Loucy (cell line): ENCODE data around the gene OR10A3.

ENCODE experiments used
- H2AFZ ChIP-seq: fragments of 200-600 bp; sonication (generic); 2 replicates; pipeline ENCODE4 v1.6.0; 2016; ENCODE audit warnings: antibody characterized with exemption, mild to moderate bottlenecking, low read length, moderate library complexity
- H3F3A ChIP-seq: fragments of 200-600 bp; 2 replicates; pipeline ENCODE4 v1.6.0; 2016; ENCODE audit warnings: antibody characterized with exemption, low read depth, mild to moderate bottlenecking
- H3K27me3 ChIP-seq: fragments of 200-600 bp; sonication (generic); 2 replicates; pipeline ENCODE4 v1.6.1; 2014; ENCODE audit warnings: low read length, mild to moderate bottlenecking; ENCODE audit not compliant: insufficient read depth, poor library complexity, severe bottlenecking
- H3K36me3 ChIP-seq: fragments of 200-600 bp; sonication (generic); 2 replicates; pipeline ENCODE4 v1.6.1; 2016; ENCODE audit warnings: low read length; ENCODE audit not compliant: insufficient read depth
- H3K4me1 ChIP-seq: fragments of 200-600 bp; sonication (generic); 2 replicates; pipeline ENCODE4 v1.5.1; 2014; ENCODE audit warnings: low read length, mild to moderate bottlenecking; ENCODE audit not compliant: insufficient read depth, poor library complexity, severe bottlenecking
- H3K4me2 ChIP-seq: fragments of 200-600 bp; sonication (generic); 2 replicates; pipeline ENCODE4 v1.6.0; 2014; ENCODE audit warnings: antibody characterized with exemption, low read length, low read depth, mild to moderate bottlenecking; ENCODE audit not compliant: poor library complexity, severe bottlenecking
- H3K4me3 ChIP-seq: fragments of 200-600 bp; sonication (generic); 2 replicates; pipeline ENCODE4 v1.5.1; 2014; ENCODE audit warnings: low read length, mild to moderate bottlenecking, mixed read lengths; ENCODE audit not compliant: poor library complexity, severe bottlenecking
- H3K79me2 ChIP-seq: fragments of 200-600 bp; sonication (generic); 2 replicates; pipeline ENCODE4 v1.6.1; 2014; ENCODE audit warnings: low read length; ENCODE audit not compliant: insufficient read depth
- H3K9ac ChIP-seq: fragments of 200-600 bp; sonication (generic); 2 replicates; pipeline ENCODE4 v1.6.0; 2014; ENCODE audit warnings: mild to moderate bottlenecking, low read depth, low read length, moderate library complexity; ENCODE audit not compliant: poor library complexity, severe bottlenecking
- H3K9me2 ChIP-seq: fragments of 200-600 bp; sonication (generic); replicated peaks from 2 replicates; pipeline ENCODE4 v1.6.1; 2016; ENCODE audit warnings: low read depth, low read length, mixed read lengths
- H3K9me3 ChIP-seq: fragments of 200-600 bp; sonication (generic); 2 replicates; pipeline ENCODE4 v1.6.1; 2014; ENCODE audit warnings: mild to moderate bottlenecking, antibody characterized with exemption, low read length, low read depth; ENCODE audit not compliant: insufficient read depth
- H4K20me1 ChIP-seq: fragments of 200-600 bp; sonication (generic); 2 replicates; pipeline ENCODE4 v1.6.0; 2014; ENCODE audit warnings: antibody characterized with exemption, low read length, mild to moderate bottlenecking; ENCODE audit not compliant: insufficient read depth, poor library complexity, severe bottlenecking
- EZH2phosphoT487 ChIP-seq: fragments of 200-600 bp; IDR thresholded peaks from 2 replicates; pipeline ENCODE4 v1.6.1; 2018; ENCODE audit warnings: antibody characterized with exemption, mild to moderate bottlenecking, moderate library complexity, borderline replicate concordance
- TF ChIP-seq, protein P1 (sequence below): fragments of 200-600 bp; sonication (generic); conservative IDR thresholded peaks from 2 replicates; pipeline ENCODE4 v1.5.1; 2014; ENCODE audit warnings: mild to moderate bottlenecking, antibody characterized with exemption, low read length

OR10A3 gene

DNA sequence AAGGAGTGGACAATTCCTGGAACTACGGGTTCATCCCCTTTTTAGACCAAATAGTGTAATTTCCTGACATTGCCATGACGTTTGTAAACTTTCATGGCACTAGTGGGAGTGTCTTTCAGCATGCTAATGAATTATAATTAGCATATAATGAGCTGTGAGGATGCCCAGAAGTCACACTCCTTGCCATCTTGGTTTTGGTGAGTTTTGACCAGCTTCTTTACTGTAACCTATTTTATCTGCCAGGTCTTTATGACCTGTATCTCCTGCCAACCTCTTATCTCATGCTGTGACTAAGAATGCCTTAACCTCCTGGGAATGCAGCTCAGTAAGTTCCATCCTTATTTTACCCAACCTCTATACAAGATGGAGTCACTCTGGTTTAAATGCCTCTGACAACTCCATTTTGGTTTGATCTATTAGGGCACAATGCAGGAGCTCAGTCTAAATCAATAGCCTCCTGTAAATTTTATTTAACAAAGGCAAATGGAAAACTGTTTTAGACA lies 31.2 kb downstream of the OR10A3 start:
- Histone ChIP-seq H2AFZ (no peak overlapping the region), H3K9me2 (no peaks in the 10 kb centered on the region), H3F3A (no peaks in the 10 kb centered on the region)

DNA sequence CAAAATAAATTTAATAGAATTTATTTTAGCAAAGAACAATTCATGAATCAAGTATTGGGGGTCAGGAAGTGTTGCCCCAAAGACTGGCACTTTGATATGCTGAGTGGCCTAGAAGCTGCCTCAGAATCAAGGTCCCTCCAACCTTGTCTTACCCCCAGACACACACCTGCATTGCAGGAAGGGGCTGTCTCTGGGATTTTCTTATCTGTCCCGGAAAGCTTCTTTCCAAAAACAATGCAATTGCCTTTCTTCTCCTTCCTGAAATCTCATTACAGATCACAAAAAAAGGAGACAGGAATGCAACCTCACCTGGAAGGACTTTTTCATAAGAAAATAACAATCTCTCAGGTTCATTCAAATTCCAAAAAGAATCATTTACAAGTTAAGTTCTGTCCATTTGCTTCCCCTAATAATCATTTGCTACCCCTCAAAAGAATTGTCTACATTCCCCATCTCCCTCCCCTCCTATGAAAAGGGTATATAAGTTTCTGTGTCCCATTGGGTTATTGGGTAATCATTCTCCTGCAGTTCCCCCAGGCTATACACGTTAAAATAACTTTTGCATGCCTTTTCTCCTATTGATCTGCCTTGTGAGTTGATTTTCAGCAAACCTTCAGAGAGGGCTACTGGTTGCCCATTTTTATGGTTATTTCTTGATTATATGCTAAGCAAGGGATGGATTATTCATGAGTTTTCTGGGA lies 31.8 kb downstream of the OR10A3 start:
- no peak overlapping the region for H3K4me3 ChIP-seq
- H3F3A ChIP-seq: no peaks in the 10 kb centered on the region
- no peaks in the 10 kb centered on the region for H3K9me3 ChIP-seq
- no peak overlapping the region for H3K4me2 ChIP-seq
- H2AFZ ChIP-seq: no peak overlapping the region
- no peaks in the 10 kb centered on the region for H3K79me2 ChIP-seq
- TF ChIP-seq EZH2phosphoT487: no peak
- TF ChIP-seq, protein P1, sequence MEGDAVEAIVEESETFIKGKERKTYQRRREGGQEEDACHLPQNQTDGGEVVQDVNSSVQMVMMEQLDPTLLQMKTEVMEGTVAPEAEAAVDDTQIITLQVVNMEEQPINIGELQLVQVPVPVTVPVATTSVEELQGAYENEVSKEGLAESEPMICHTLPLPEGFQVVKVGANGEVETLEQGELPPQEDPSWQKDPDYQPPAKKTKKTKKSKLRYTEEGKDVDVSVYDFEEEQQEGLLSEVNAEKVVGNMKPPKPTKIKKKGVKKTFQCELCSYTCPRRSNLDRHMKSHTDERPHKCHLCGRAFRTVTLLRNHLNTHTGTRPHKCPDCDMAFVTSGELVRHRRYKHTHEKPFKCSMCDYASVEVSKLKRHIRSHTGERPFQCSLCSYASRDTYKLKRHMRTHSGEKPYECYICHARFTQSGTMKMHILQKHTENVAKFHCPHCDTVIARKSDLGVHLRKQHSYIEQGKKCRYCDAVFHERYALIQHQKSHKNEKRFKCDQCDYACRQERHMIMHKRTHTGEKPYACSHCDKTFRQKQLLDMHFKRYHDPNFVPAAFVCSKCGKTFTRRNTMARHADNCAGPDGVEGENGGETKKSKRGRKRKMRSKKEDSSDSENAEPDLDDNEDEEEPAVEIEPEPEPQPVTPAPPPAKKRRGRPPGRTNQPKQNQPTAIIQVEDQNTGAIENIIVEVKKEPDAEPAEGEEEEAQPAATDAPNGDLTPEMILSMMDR: no peak
- no peaks in the 10 kb centered on the region for H4K20me1 ChIP-seq
- peaks cover 12% of the 10 kb centered on the region for H3K4me1 ChIP-seq
- H3K36me3 ChIP-seq: no peaks in the 10 kb centered on the region
- no peak overlapping the region for H3K9ac ChIP-seq
- no peaks in the 10 kb centered on the region for H3K27me3 ChIP-seq
- no peaks in the 10 kb centered on the region for H3K9me2 ChIP-seq

More for the DNA sequence above, 31.2 kb downstream of the OR10A3 start:
- no peak overlapping the region for H3K9ac ChIP-seq
- no peak for TF ChIP-seq EZH2phosphoT487
- no peak overlapping the region for H3K4me2 ChIP-seq
- peaks cover 10% of the 10 kb centered on the region for H3K4me1 ChIP-seq
- H3K27me3 ChIP-seq: no peaks in the 10 kb centered on the region
- H3K36me3 ChIP-seq: no peaks in the 10 kb centered on the region
- H3K9me3 ChIP-seq: no peaks in the 10 kb centered on the region
- H3K4me3 ChIP-seq: no peak overlapping the region
- H4K20me1 ChIP-seq: no peaks in the 10 kb centered on the region
- no peaks in the 10 kb centered on the region for H3K79me2 ChIP-seq

DNA sequence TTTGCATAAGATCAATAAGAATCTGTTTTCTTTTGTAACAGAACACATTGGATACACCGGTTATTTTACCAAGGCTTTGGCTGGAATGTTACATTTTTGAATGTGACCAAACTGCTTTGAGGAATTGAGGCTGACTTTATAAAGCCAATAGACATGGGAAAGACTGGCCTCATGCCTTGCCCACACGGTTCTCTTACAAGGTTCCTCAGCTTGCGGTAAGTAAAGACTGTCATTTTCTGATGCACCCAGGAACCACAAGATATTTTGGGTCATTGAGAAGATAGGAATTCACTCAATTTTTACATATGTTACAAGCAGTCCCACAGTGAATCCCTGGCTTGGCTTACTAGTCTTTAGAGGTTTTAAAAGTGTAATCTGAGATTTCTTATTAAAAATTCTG lies 34.4 kb downstream of the OR10A3 start:
- H3K4me1 ChIP-seq: peaks cover 12% of the 10 kb centered on the region

More for the DNA sequence above, 34.4 kb downstream of the OR10A3 start:
- H2AFZ ChIP-seq: no peak overlapping the region
- no peaks in the 10 kb centered on the region for H3K36me3 ChIP-seq
- no peak overlapping the region for H3K4me3 ChIP-seq
- no peaks in the 10 kb centered on the region for H3F3A ChIP-seq
- no peaks in the 10 kb centered on the region for H3K79me2 ChIP-seq
- H3K27me3 ChIP-seq: no peaks in the 10 kb centered on the region
- no peak overlapping the region for H3K4me2 ChIP-seq
- H3K9me2 ChIP-seq: no peaks in the 10 kb centered on the region
- no peaks in the 10 kb centered on the region for H4K20me1 ChIP-seq
- no peak for TF ChIP-seq EZH2phosphoT487
- TF ChIP-seq, protein P1: no peak
- H3K9me3 ChIP-seq: no peaks in the 10 kb centered on the region
- no peak overlapping the region for H3K9ac ChIP-seq
